GM18861 (cell line): ENCODE measurements around the gene SPOPL.
"Not testable (repeated sequence)": the region's sequence is repeated elsewhere in the genome, so short reads cannot be mapped to it uniquely, and the experiment has no call there.

Experiments
- ATAC-seq: cut with Tn5 transposase; IDR thresholded peaks from one replicate; pipeline ENCODE4 v1.9.1; 2021; ENCODE audit not compliant: unreplicated experiment

The SPOPL gene

GRCh38 chr2:138522556-138522955 is 21.0 kb downstream of the SPOPL start:
- peak; percentile 51 for ATAC-seq

GRCh38 chr2:138523018-138523672 is 21.6 kb downstream of the SPOPL start:
- ATAC-seq: peak; percentile 39

GRCh38 chr2:138523673-138524042 is 22.1 kb downstream of the SPOPL start:
- ATAC-seq: not testable (repeated sequence)

- not testable (repeated sequence) for ATAC-seq
Observed at GRCh38 chr2:138524353-138524752, 22.8 kb downstream of the SPOPL start.

- ATAC-seq: no peak
Observed at GRCh38 chr2:138531913-138532312, 30.3 kb downstream of the SPOPL start.

GRCh38 chr2:138534791-138535190 is 33.2 kb downstream of the SPOPL start:
- no peak for ATAC-seq

- ATAC-seq: peak; percentile 76
Observed at GRCh38 chr2:138536302-138536701, 34.7 kb downstream of the SPOPL start.

GRCh38 chr2:138536740-138537139 is 35.2 kb downstream of the SPOPL start:
- no peak for ATAC-seq

- ATAC-seq: no peak
Observed at GRCh38 chr2:138537170-138537915, 35.8 kb downstream of the SPOPL start.

GRCh38 chr2:138544206-138544605 is 42.6 kb downstream of the SPOPL start:
- ATAC-seq: not testable (repeated sequence)

- ATAC-seq: no peak
Observed at GRCh38 chr2:138548796-138549195, 47.2 kb downstream of the SPOPL start.

GRCh38 chr2:138550172-138550571 is 48.6 kb downstream of the SPOPL start:
- ATAC-seq: no peak

- no peak for ATAC-seq
Observed at GRCh38 chr2:138550670-138551287, 49.2 kb downstream of the SPOPL start.

GRCh38 chr2:138554123-138554522 is 52.6 kb downstream of the SPOPL start:
- no peak for ATAC-seq

- no peak for ATAC-seq
Observed at GRCh38 chr2:138559641-138560040, 58.1 kb downstream of the SPOPL start.

- ATAC-seq: no peak
Observed at GRCh38 chr2:138564586-138565229, 63.1 kb downstream of the SPOPL start.

- no peak for ATAC-seq
Observed at GRCh38 chr2:138565230-138565598, 63.6 kb downstream of the SPOPL start.

GRCh38 chr2:138572318-138572717 is 70.7 kb downstream of the SPOPL start:
- no peak for ATAC-seq

- no peak for ATAC-seq
Observed at GRCh38 chr2:138577066-138577465, 75.5 kb downstream of the SPOPL start.

GRCh38 chr2:138579556-138579955 is 78.0 kb downstream of the SPOPL start:
- no peak for ATAC-seq

- no peak for ATAC-seq
Observed at GRCh38 chr2:138581909-138582308, 80.3 kb downstream of the SPOPL start.

GRCh38 chr2:138589663-138590062 is 88.1 kb downstream of the SPOPL start:
- no peak for ATAC-seq
